OCI-LY1 (cell line): ENCODE data around the gene HPS1.
"Not testable (repeated sequence)": the region's sequence is repeated elsewhere in the genome, so short reads cannot be mapped to it uniquely, and the experiment has no call there.

Experiments used
- H2AFZ ChIP-seq: fragments of 200-600 bp; sonication (generic), shearing (Covaris generic); 2 replicates; pipeline ENCODE4 v1.6.0; 2014; ENCODE audit warnings: antibody characterized with exemption, mild to moderate bottlenecking, low read length
- H3F3A ChIP-seq: fragments of 200-600 bp; sonication (generic), shearing (Covaris generic); 2 replicates; pipeline ENCODE4 v1.6.0; 2014; ENCODE audit warnings: mild to moderate bottlenecking, antibody characterized with exemption, low read length, moderate library complexity; ENCODE audit not compliant: insufficient read depth
- H3K27ac ChIP-seq: fragments of 200-600 bp; sonication (generic); 2 replicates; pipeline ENCODE4 v1.5.1; 2014; ENCODE audit warnings: low read length, mixed run types, mild to moderate bottlenecking, low read depth; ENCODE audit not compliant: poor library complexity, severe bottlenecking
- H3K27me3 ChIP-seq: fragments of 200-600 bp; sonication (generic); 2 replicates; pipeline ENCODE4 v1.6.0; 2014; ENCODE audit warnings: antibody characterized with exemption, mild to moderate bottlenecking, low read length, moderate library complexity; ENCODE audit not compliant: insufficient read depth
- H3K36me3 ChIP-seq: fragments of 200-600 bp; sonication (generic); 2 replicates; pipeline ENCODE4 v1.6.1; 2014; ENCODE audit warnings: mild to moderate bottlenecking, antibody characterized with exemption, low read length, moderate library complexity, mixed read lengths; ENCODE audit not compliant: insufficient read depth
- H3K4me1 ChIP-seq: fragments of 200-600 bp; sonication (generic); 2 replicates; pipeline ENCODE4 v1.5.1; 2014; ENCODE audit warnings: mild to moderate bottlenecking, low read length, moderate library complexity; ENCODE audit not compliant: insufficient read depth, severe bottlenecking
- H3K4me2 ChIP-seq: fragments of 200-600 bp; sonication (generic), shearing (Covaris generic); 2 replicates; pipeline ENCODE4 v1.6.1; 2014; ENCODE audit warnings: low read length
- H3K4me3 ChIP-seq: fragments of 200-600 bp; sonication (generic); 2 replicates; pipeline ENCODE4 v1.5.1; 2014; ENCODE audit warnings: low read length, low read depth, mild to moderate bottlenecking, mixed read lengths; ENCODE audit not compliant: poor library complexity, severe bottlenecking
- H3K79me2 ChIP-seq: fragments of 200-600 bp; shearing (Covaris generic); 2 replicates; pipeline ENCODE4 v1.6.1; 2016; ENCODE audit warnings: mixed run types, low read length, mixed read lengths; ENCODE audit not compliant: insufficient read depth
- H3K9ac ChIP-seq: fragments of 200-600 bp; sonication (generic), shearing (Covaris generic); 2 replicates; pipeline ENCODE4 v1.6.1; 2014; ENCODE audit warnings: mild to moderate bottlenecking, low read length, mixed read lengths
- H3K9me2 ChIP-seq: fragments of 200-600 bp; sonication (generic), shearing (Covaris generic); 2 replicates; pipeline ENCODE4 v1.6.1; 2014; ENCODE audit warnings: low read depth, mild to moderate bottlenecking, low read length, mixed read lengths
- H3K9me3 ChIP-seq: fragments of 200-600 bp; shearing (Covaris generic); 2 replicates; pipeline ENCODE4 v1.6.1; 2014; ENCODE audit warnings: low read length, mixed read lengths
- H4K20me1 ChIP-seq: fragments of 200-600 bp; sonication (generic), shearing (Covaris generic); 2 replicates; pipeline ENCODE4 v1.6.0; 2016; ENCODE audit warnings: mild to moderate bottlenecking, low read length; ENCODE audit not compliant: insufficient read depth
- CTCF ChIP-seq: fragments of 200-600 bp; sonication (generic), shearing (Covaris generic); IDR thresholded peaks from 2 replicates; pipeline ENCODE4 v1.5.1; 2017; ENCODE audit warnings: mild to moderate bottlenecking, antibody characterized with exemption, low read length, moderate library complexity, mixed read lengths
- EZH2 ChIP-seq: fragments of 200-600 bp; sonication (generic), shearing (Covaris generic); IDR thresholded peaks from 2 replicates; pipeline ENCODE4 v1.8.0; 2017; ENCODE audit warnings: borderline replicate concordance, mixed run types, mild to moderate bottlenecking, antibody characterized with exemption, low read length, moderate library complexity, mixed read lengths

Gene HPS1

GRCh38 chr10:98388101-98388655 lies 58.6 kb downstream of the HPS1 start:
- peaks cover 4% of the 10 kb centered on the region for H3K4me1 ChIP-seq
- H2AFZ ChIP-seq: no peak overlapping the region
- no peaks in the 10 kb centered on the region for H3K9me3 ChIP-seq
- no peaks in the 10 kb centered on the region for H3K79me2 ChIP-seq
- H3K4me2 ChIP-seq: no peak overlapping the region
- H3K4me3 ChIP-seq: no peak overlapping the region
- no peak overlapping the region for H3K9ac ChIP-seq
- H4K20me1 ChIP-seq: no peaks in the 10 kb centered on the region
- H3K27ac ChIP-seq: no peak overlapping the region
- H3K27me3 ChIP-seq: no peaks in the 10 kb centered on the region
- H3F3A ChIP-seq: no peaks in the 10 kb centered on the region
- H3K9me2 ChIP-seq: no peaks in the 10 kb centered on the region
- H3K36me3 ChIP-seq: no peaks in the 10 kb centered on the region
- TF ChIP-seq CTCF: no peak
- no peak for TF ChIP-seq EZH2

GRCh38 chr10:98384531-98385133 lies 62.1 kb downstream of the HPS1 start:
- Histone ChIP-seq H3K27ac (no peak overlapping the region), H2AFZ (no peak overlapping the region), H3F3A (no peaks in the 10 kb centered on the region), H3K36me3 (no peaks in the 10 kb centered on the region), H3K9me3 (no peaks in the 10 kb centered on the region), H4K20me1 (no peaks in the 10 kb centered on the region), H3K9me2 (no peaks in the 10 kb centered on the region), H3K79me2 (no peaks in the 10 kb centered on the region), H3K9ac (no peak overlapping the region), H3K27me3 (no peaks in the 10 kb centered on the region), H3K4me3 (no peak overlapping the region), H3K4me1 (no peaks in the 10 kb centered on the region), H3K4me2 (no peak overlapping the region)
- no peak for TF ChIP-seq EZH2
- TF ChIP-seq CTCF: no peak

GRCh38 chr10:98383869-98384268 lies 62.9 kb downstream of the HPS1 start:
- Histone ChIP-seq H3K27ac (no peak overlapping the region), H3K79me2 (no peaks in the 10 kb centered on the region), H3K9me2 (no peaks in the 10 kb centered on the region), H3F3A (no peaks in the 10 kb centered on the region), H3K9me3 (no peaks in the 10 kb centered on the region), H3K4me2 (no peak overlapping the region), H4K20me1 (no peaks in the 10 kb centered on the region), H2AFZ (no peak overlapping the region), H3K4me1 (no peaks in the 10 kb centered on the region), H3K4me3 (no peak overlapping the region), H3K36me3 (no peaks in the 10 kb centered on the region), H3K27me3 (no peaks in the 10 kb centered on the region), H3K9ac (no peak overlapping the region)
- no peak for TF ChIP-seq EZH2
- no peak for TF ChIP-seq CTCF

GRCh38 chr10:98383134-98383667 lies 63.5 kb downstream of the HPS1 start:
- not testable (repeated sequence) for H3K9me2 ChIP-seq, H3K79me2 ChIP-seq, H3K36me3 ChIP-seq, H2AFZ ChIP-seq, H3K9ac ChIP-seq, H3F3A ChIP-seq, H3K9me3 ChIP-seq, H3K27ac ChIP-seq, H3K4me1 ChIP-seq, H3K27me3 ChIP-seq, H3K4me2 ChIP-seq, H4K20me1 ChIP-seq, H3K4me3 ChIP-seq
